ENCODE results near the gene STRBP. TPM values are rescaled to one million over a fixed set of nuclear protein-coding genes. Genes with fewer than 3 reads are reported as not detected.

The STRBP gene
- total RNA-seq, 4 donors from 2014 or later = 6.0 to 9.3 (median 8.1) TPM

GRCh38 chr9:123073441-123073840 lies 194.9 kb downstream of the STRBP start:
- ATAC-seq (ENCODE audit: low FRiP score) (no peak), DNase-seq (ENCODE audit: low spot score) (no peak)
- no peak for TF ChIP-seq CTCF (IDR thresholded peaks at IDR 0.05)

GRCh38 chr9:123072407-123072995 lies 195.9 kb downstream of the STRBP start:
- DNase-seq (ENCODE audit: low spot score) = no peak
- no peak for ATAC-seq (ENCODE audit: low FRiP score)
- TF ChIP-seq CTCF (IDR thresholded peaks at IDR 0.05) = no peak

Other genes starting within 250 kb of the STRBP start
- gene GPR21, start 234.9 kb downstream of the STRBP start, total RNA-seq = 1 to 10 TPM in 2 of 4 donors, not detected in 2; 1.7 to 2.3 TPM
- gene CRB2, start 87.6 kb upstream of the STRBP start, total RNA-seq = 10 to 100 TPM in 1 of 4 donors, 1 to 10 TPM in 2, under 1 TPM in 1; 0.32 to 16.2 (median 3.5) TPM